WERI-Rb-1 (cell line): Measurements from ENCODE around the gene KRTAP4-6.

Source experiments
- DNase-seq: peaks from one replicate; pipeline ENCODE4 v3.0.0-alpha.2; 2020
- H3K27ac ChIP-seq: fragments of 250-450 bp; sonication (Bioruptor Pico); 2 replicates; pipeline ENCODE4 v1.5.1; 2020; ENCODE audit warnings: mild to moderate bottlenecking, moderate library complexity
- H3K27me3 ChIP-seq: fragments of 250-450 bp; sonication (Bioruptor Pico); 2 replicates; pipeline ENCODE4 v1.5.1; 2021; ENCODE audit warnings: mild to moderate bottlenecking, low read depth, moderate library complexity; ENCODE audit not compliant: insufficient read depth, severe bottlenecking
- H3K36me3 ChIP-seq: fragments of 250-450 bp; sonication (Bioruptor Pico); 2 replicates; pipeline ENCODE4 v1.5.1; 2020; ENCODE audit warnings: mild to moderate bottlenecking, moderate library complexity
- H3K4me3 ChIP-seq: 2 replicates; pipeline ENCODE4 v1.5.1; 2011; ENCODE audit warnings: low read depth, mild to moderate bottlenecking, control low read depth, low read length
- H3K9me3 ChIP-seq: fragments of 250-450 bp; sonication (Bioruptor Pico); 2 replicates; pipeline ENCODE4 v1.5.1; 2021; ENCODE audit warnings: mild to moderate bottlenecking, moderate library complexity; ENCODE audit not compliant: severe bottlenecking
- CTCF ChIP-seq: IDR thresholded peaks from 2 replicates; pipeline ENCODE4 v1.5.1; 2011; ENCODE audit warnings: low read depth, mild to moderate bottlenecking, control low read depth, inconsistent platforms, low read length

Gene KRTAP4-6

GRCh38 chr17:41178341-41178740 lies 38.0 kb upstream of the KRTAP4-6 start:
- Histone ChIP-seq H3K9me3 (peaks cover 2% of the 10 kb centered on the region), H3K4me3 (no peak overlapping the region), H3K27ac (no peak overlapping the region), H3K36me3 (no peaks in the 10 kb centered on the region), H3K27me3 (peaks cover 91% of the 10 kb centered on the region)
- DNase-seq, result no peak
- no peak for TF ChIP-seq CTCF

- DNase-seq, result no peak
- Histone ChIP-seq H3K27me3 (peaks cover 91% of the 10 kb centered on the region), H3K27ac (no peak within 1 kb of the TSS), H3K9me3 (peaks cover 2% of the 10 kb centered on the region), H3K4me3 (no peak within 1 kb of the TSS), H3K36me3 (no peaks in the 10 kb centered on the region)
- TF ChIP-seq CTCF, result no peak
These were observed 37.5 kb upstream of the KRTAP4-6 start, which contains the start of gene KRTAP4-2 for GRCh38 chr17:41177727-41178271. KRTAP4-2 (minus strand) TSS chr17:41178221; CDS start chr17:41178164, 57 bp downstream.

GRCh38 chr17:41176744-41177387 lies 36.5 kb upstream of the KRTAP4-6 start:
- no peak overlapping the region for H3K4me3 ChIP-seq
- H3K9me3 ChIP-seq, result peaks cover 2% of the 10 kb centered on the region
- DNase-seq, result no peak
- no peaks in the 10 kb centered on the region for H3K36me3 ChIP-seq
- TF ChIP-seq CTCF, result no peak
- H3K27ac ChIP-seq, result no peak overlapping the region
- peaks cover 91% of the 10 kb centered on the region for H3K27me3 ChIP-seq

GRCh38 chr17:41171886-41172285 lies 31.5 kb upstream of the KRTAP4-6 start:
- DNase-seq, result no peak
- Histone ChIP-seq H3K27me3 (peaks cover 93% of the 10 kb centered on the region), H3K27ac (no peak overlapping the region), H3K4me3 (no peak overlapping the region), H3K9me3 (peaks cover 2% of the 10 kb centered on the region), H3K36me3 (no peaks in the 10 kb centered on the region)
- no peak for TF ChIP-seq CTCF

- Histone ChIP-seq H3K27me3 (peaks cover 75% of the 10 kb centered on the region), H3K4me3 (no peak within 1 kb of the TSS), H3K36me3 (no peaks in the 10 kb centered on the region), H3K9me3 (no peaks in the 10 kb centered on the region), H3K27ac (no peak within 1 kb of the TSS)
- no peak for DNase-seq
- no peak for TF ChIP-seq CTCF
These were observed 27.8 kb upstream of the KRTAP4-6 start, which contains the start of gene KRTAP4-3 for GRCh38 chr17:41168121-41168520. KRTAP4-3 (minus strand) TSS chr17:41168221; CDS start chr17:41168172, 49 bp downstream.

- no peaks in the 10 kb centered on the region for H3K36me3 ChIP-seq
- H3K4me3 ChIP-seq, result no peak overlapping the region
- H3K9me3 ChIP-seq, result no peaks in the 10 kb centered on the region
- H3K27me3 ChIP-seq, result peaks cover 76% of the 10 kb centered on the region
- no peak overlapping the region for H3K27ac ChIP-seq
- no peak for TF ChIP-seq CTCF
- no peak for DNase-seq
These were observed 27.2 kb upstream of the KRTAP4-6 start for GRCh38 chr17:41167561-41167960.
